Lung (tissue), 12 donors: ENCODE results near the gene RMDN2. TPM values are rescaled to one million over a fixed set of nuclear protein-coding genes. Genes with fewer than 3 reads are reported as not detected.

Source experiments
- ATAC-seq: fragments of 200-7000 bp; cut with Tn5 transposase; one replicate; pipeline ENCODE4 v1.9.1; 2020; ENCODE audit warnings: moderate number of reproducible peaks; ENCODE audit not compliant: insufficient read depth, low FRiP score
- DNase-seq, 3 donors: peaks; one replicate each; pipeline ENCODE4 v3.0.0-alpha.2; 2013 to 2017
- H3K27ac ChIP-seq, 2 donors: one replicate each; pipeline ENCODE4 v1.5.1; 2013; ENCODE audit warnings: mild to moderate bottlenecking in 2 of 2, moderate library complexity in 2 of 2, control low read depth in 1 of 2, inconsistent platforms in 1 of 2, low read depth in 1 of 2, low read length in 1 of 2
- H3K27me3 ChIP-seq, 3 donors: one replicate each; pipeline ENCODE4 v1.5.1; 2013; ENCODE audit warnings: low read length in 2 of 3; ENCODE audit not compliant: control insufficient read depth in 3 of 3, insufficient read depth in 3 of 3
- H3K36me3 ChIP-seq, 4 donors: one replicate each; pipeline ENCODE4 v1.5.1; 2013; ENCODE audit warnings: low read length in 4 of 4, mild to moderate bottlenecking in 1 of 4, moderate library complexity in 1 of 4; ENCODE audit not compliant: control insufficient read depth in 4 of 4, insufficient read depth in 4 of 4
- H3K4me1 ChIP-seq, 5 donors: one replicate each; pipeline ENCODE4 v1.5.1; 2013; ENCODE audit warnings: low read length in 5 of 5, mild to moderate bottlenecking in 2 of 5, moderate library complexity in 1 of 5; ENCODE audit not compliant: control insufficient read depth in 5 of 5, insufficient read depth in 5 of 5
- H3K4me3 ChIP-seq: one replicate; pipeline ENCODE4 v1.5.1; 2013; ENCODE audit warnings: mild to moderate bottlenecking, control low read depth, moderate library complexity
- H3K9ac ChIP-seq, 2 donors: one replicate each; pipeline ENCODE4 v1.5.1; 2013; ENCODE audit warnings: low read length in 2 of 2, control low read depth in 1 of 2; ENCODE audit not compliant: insufficient read depth in 1 of 2
- H3K9me3 ChIP-seq, 4 donors: one replicate each; pipeline ENCODE4 v1.5.1; 2013; ENCODE audit warnings: low read length in 3 of 4, mild to moderate bottlenecking in 1 of 4, moderate library complexity in 1 of 4; ENCODE audit not compliant: control insufficient read depth in 4 of 4, insufficient read depth in 3 of 4
- CTCF ChIP-seq: IDR thresholded peaks from 2 replicates; pipeline ENCODE4 v1.5.1; 2012; ENCODE audit warnings: mild to moderate bottlenecking; ENCODE audit errors: control extremely low read depth, extremely low read depth
- WGBS, 2 donors: extraction: QIAGEN DNeasy Blood & Tissue Kit; methylation state at CpG; one replicate each; pipeline ENCODE4 v1.1.7; 2013; 5-methylcytosine and 5-hydroxymethylcytosine counted together
- polyA plus RNA-seq, 2 donors: library from polyadenylated mRNA; stranded (reverse); fragments of 200-250 nt; gene quantifications; one replicate each; pipeline ENCODE4 v1.2.1, GENCODE V29; 2013
- total RNA-seq, 2 donors: library from RNA; depleted of rRNA in 1 of 2; stranded (reverse); fragments of >200 nt in 1 of 2; gene quantifications; one replicate each; pipeline ENCODE4 v1.2.1, GENCODE V29; 2014 to 2021
- donor health status: control.
- donor health status: control.
- donor health status: Bipolar disorder and iron deficiency.
- donor health status: healthy.
- donor health status: DM: yes; HTN: yes; CAD: no.

RMDN2 gene
- total and polyA plus RNA-seq, 4 donors: 7.7 to 37.9 (median 18.3) TPM

GRCh38 chr2:37881397-37881796 is 43.7 kb upstream of the RMDN2 start:
- ATAC-seq (no peak), DNase-seq (no peak)
- Histone ChIP-seq H3K27me3 (peaks cover 0 to 5% (median 0%) of the 10 kb centered on the region in 3 donors), H3K9me3 (no peaks in the 10 kb centered on the region), H3K27ac (no peak overlapping the region), H3K4me3 (no peak overlapping the region), H3K36me3 (no peaks in the 10 kb centered on the region), H3K4me1 (peaks cover 0 to 18% (median 0%) of the 10 kb centered on the region in 5 donors), H3K9ac (no peak overlapping the region)
- TF ChIP-seq CTCF: no peak
- WGBS, 2 donors: 78 to 79% methylated on average over 9 of the region's 9 CpGs

- no peaks in the 10 kb centered on the region for H3K36me3 ChIP-seq
- H3K9me3 ChIP-seq: no peaks in the 10 kb centered on the region
- H3K4me3 ChIP-seq: no peak overlapping the region
- 93 to 100% methylated on average over 1 of the region's 1 CpG for WGBS, 2 donors
- H3K27ac ChIP-seq: no peak overlapping the region
- no peak for TF ChIP-seq CTCF
- DNase-seq (no peak), ATAC-seq (no peak)
- peaks cover 0 to 18% (median 0%) of the 10 kb centered on the region in 5 donors for H3K4me1 ChIP-seq
- H3K9ac ChIP-seq: no peak overlapping the region
- H3K27me3 ChIP-seq: peaks cover 0 to 5% (median 0%) of the 10 kb centered on the region in 3 donors
These were observed 43.1 kb upstream of the RMDN2 start for GRCh38 chr2:37882036-37882435.

- Histone ChIP-seq H3K27me3 (peaks cover 0 to 4% (median 0%) of the 10 kb centered on the region in 3 donors), H3K4me3 (no peak overlapping the region), H3K36me3 (no peaks in the 10 kb centered on the region), H3K27ac (no peak overlapping the region), H3K9me3 (no peaks in the 10 kb centered on the region), H3K4me1 (peaks cover 0 to 18% (median 0%) of the 10 kb centered on the region in 5 donors), H3K9ac (no peak overlapping the region)
- DNase-seq: peak in 2 of 3 donors; percentile 78 to 88
- ATAC-seq: no peak
- 60 to 72% methylated on average over 2 of the region's 2 CpGs for WGBS, 2 donors
- TF ChIP-seq CTCF: no peak
These were observed 41.6 kb upstream of the RMDN2 start for GRCh38 chr2:37883518-37883917.
